ENCODE results near the gene PFDN6.

DNA sequence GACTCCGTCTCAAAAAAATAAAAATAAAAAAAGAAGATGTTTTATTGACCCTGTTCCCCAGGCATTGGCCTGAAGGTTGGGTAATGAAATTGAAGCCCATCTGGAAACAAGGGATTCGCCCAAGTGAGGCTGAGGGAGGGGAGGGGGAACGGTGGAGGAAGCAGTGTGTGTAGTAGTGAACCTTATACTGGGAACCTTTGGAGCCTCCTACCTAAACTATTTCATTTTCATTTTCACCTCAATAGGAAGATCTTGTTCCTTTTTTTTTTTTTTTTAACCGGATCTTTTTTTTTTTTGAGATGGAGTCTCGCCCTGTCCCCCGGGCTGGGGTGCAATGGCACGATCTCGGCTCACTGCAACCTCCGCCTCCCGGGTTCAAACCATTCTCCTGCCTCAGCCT lies 41.3 kb downstream of the PFDN6 start:
- TF ChIP-seq, protein P1, sequence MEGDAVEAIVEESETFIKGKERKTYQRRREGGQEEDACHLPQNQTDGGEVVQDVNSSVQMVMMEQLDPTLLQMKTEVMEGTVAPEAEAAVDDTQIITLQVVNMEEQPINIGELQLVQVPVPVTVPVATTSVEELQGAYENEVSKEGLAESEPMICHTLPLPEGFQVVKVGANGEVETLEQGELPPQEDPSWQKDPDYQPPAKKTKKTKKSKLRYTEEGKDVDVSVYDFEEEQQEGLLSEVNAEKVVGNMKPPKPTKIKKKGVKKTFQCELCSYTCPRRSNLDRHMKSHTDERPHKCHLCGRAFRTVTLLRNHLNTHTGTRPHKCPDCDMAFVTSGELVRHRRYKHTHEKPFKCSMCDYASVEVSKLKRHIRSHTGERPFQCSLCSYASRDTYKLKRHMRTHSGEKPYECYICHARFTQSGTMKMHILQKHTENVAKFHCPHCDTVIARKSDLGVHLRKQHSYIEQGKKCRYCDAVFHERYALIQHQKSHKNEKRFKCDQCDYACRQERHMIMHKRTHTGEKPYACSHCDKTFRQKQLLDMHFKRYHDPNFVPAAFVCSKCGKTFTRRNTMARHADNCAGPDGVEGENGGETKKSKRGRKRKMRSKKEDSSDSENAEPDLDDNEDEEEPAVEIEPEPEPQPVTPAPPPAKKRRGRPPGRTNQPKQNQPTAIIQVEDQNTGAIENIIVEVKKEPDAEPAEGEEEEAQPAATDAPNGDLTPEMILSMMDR (IDR thresholded peaks at IDR 0.05), result no peak
- no peak for TF ChIP-seq POLR2A (IDR thresholded peaks at IDR 0.05)

Measured in right lobe of liver (tissue), 4 donors.